ENCODE data around the gene YIPF3. TPM values are rescaled to one million over a fixed set of nuclear protein-coding genes. Genes with fewer than 3 reads are reported as not detected.

YIPF3 gene
- total RNA-seq, 1 donor = 158 TPM

DNA sequence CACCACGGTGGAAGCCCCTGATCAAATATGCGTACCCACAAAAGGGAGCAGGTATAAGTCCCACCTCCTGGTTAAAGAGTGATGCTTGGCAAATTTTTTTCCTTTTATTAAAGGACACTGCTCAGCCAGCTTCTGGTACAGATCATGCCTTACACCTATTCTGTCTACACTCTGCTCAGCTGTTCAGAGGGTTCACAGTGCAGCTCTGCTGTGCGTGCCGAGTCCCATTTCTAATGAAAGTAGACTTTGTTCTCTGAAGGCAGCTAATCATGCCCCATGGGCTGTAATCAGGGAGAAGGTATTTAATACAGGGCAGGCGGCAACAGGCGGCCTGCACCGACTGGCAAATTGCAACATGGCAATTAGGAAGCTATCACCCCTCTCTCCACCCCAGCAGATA lies 22.9 kb downstream of the YIPF3 start:
- DNase-seq (ENCODE audit: low read depth in 2 of 3, low spot score in 2 of 3) = no peak

DNA sequence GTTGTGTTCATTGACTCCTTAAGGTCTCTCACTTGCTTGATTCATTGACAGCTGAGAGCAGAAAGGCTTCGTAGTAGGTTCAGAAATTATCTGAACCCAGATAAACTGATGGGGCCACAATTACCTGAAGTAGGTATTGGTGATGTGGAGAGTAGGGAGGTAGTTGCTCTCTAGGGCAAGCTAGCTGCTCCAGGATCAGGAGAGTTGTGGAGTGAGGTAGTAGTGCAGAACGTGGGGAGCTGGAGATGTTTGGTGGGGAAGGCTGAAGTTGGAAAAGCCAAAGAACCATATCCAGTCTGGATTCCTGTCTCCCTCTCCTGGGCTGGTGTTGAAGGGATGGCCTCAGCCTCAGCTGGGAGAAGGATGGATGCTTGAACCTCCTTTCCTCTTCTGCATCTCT lies 23.5 kb downstream of the YIPF3 start:
- DNase-seq (ENCODE audit: low read depth in 2 of 3, low spot score in 2 of 3) = no peak

- DNase-seq (ENCODE audit: low read depth in 2 of 3, low spot score in 2 of 3) = no peak
Observed at GRCh38 chr6:43492673-43493072, 24.1 kb downstream of the YIPF3 start.

GRCh38 chr6:43491750-43492661 lies 24.7 kb downstream of the YIPF3 start:
- no peak for DNase-seq (ENCODE audit: low read depth in 2 of 3, low spot score in 2 of 3)

- DNase-seq (ENCODE audit: low read depth in 2 of 3, low spot score in 2 of 3) = no peak
Observed at GRCh38 chr6:43490523-43490939, 26.2 kb downstream of the YIPF3 start.

DNA sequence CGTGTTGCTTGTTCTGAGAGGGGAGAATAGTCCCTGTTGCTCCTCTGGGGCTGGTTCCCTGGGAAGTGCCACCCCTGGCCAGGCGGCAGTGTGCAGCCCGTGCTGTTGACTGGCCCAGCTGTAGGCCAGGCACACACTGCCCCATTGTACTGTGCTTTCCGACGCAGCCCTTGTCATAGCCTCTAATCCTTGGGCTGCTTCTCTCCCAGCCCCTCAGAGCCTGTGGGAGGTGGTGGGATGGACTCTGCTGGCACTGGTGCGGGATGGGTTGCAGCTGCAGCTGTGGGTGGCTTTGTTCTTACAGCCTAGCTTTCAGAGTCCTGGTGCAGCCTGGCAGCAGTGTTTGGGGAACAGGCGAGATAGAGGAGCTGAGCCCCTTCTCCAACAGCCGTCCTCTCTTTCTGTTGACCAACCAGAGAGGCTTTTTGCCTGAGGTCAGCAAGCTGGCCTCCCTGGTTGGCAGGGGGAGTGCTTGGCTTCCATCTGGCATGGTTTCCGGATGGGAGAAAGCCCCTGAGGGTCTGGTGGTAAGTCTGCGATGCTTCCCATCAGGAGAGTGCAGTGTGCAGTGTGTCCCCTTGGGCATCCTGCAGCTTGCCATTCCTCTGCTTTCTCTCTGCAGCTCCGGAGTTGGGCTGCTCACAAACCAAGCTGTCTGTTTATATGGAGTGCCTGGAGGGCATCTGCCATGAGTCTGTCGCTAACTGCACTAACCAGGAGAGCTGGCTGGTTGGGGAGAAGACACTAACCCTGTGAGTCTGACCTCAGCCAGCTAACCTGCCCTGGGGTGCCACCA lies 27.3 kb downstream of the YIPF3 start:
- no peak for DNase-seq (ENCODE audit: low read depth in 2 of 3, low spot score in 2 of 3)

GRCh38 chr6:43488667-43489276 lies 28.0 kb downstream of the YIPF3 start:
- no peak for DNase-seq (ENCODE audit: low read depth in 2 of 3, low spot score in 2 of 3)

GRCh38 chr6:43481591-43482236 lies 35.0 kb downstream of the YIPF3 start:
- DNase-seq (ENCODE audit: low read depth in 2 of 3, low spot score in 2 of 3) = no peak

DNA sequence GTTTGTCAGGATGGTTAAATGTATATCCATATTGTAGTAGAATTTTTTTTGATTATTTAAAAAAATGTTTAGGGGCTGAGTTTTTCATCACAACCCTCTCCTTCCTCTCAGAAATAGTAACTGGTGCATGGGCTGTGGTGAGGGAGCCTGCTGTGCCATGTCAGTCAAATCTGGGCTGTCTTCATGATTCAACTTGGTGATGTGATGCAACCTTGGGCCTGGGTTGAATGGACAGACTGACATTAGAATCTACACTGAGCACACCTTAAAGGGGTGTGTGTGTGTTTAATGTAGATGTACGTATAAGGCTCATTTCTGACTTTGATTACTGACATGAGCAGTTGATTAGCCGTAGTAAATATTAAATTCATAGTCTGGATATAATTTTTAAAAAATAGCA lies 35.7 kb downstream of the YIPF3 start:
- no peak for DNase-seq (ENCODE audit: low read depth in 2 of 3, low spot score in 2 of 3)

- no peak for DNase-seq (ENCODE audit: low read depth in 2 of 3, low spot score in 2 of 3)
Observed at GRCh38 chr6:43478008-43478372, 38.7 kb downstream of the YIPF3 start.

DNA sequence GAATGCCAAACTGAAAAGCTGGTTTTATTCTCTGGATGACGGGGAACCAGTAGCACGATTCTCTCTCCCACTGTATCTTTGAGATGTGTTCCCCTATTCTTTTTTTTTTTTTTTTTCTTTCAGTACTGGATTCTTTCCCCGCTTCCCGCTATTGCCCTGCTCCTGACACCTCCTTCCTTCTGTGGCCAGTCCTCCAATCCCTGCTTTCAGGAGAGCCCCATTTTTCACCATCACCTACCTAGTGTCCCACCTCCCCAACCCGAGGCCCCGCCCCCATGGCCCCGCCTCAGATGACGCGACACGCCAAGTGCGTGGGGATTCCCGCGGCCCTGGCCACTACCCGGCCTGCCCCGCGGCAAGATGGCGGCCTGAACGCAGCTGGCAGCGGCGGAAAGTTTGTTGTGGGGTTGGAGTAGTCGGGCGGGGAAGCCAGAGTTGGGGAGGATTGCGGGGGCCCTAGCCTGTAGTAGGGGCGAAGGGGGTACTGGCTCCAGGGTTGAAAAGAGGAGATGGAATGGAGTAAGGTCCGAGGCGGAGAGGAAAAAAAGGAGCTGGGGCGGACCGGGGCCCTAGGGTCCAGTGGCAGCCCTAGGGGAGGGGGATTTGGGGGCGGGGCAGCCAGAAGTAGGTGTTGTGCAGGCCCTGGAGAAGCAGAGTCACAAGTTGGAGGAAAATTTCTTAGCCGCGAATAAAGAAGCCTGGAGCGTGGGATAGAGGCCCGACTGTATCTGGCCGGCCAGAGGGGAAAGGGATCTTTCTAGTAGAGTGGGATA lies 39.3 kb downstream of the YIPF3 start, which contains the start of gene TJAP1:
Gene TJAP1, plus strand, starts transcription at position 336 of the 773 bp plus-strand sequence. CDS start 21,432 bp downstream, outside the sequence.
- DNase-seq (ENCODE audit: low read depth in 2 of 3, low spot score in 2 of 3) = peak; percentile 86 to 94 (median 90)

DNA sequence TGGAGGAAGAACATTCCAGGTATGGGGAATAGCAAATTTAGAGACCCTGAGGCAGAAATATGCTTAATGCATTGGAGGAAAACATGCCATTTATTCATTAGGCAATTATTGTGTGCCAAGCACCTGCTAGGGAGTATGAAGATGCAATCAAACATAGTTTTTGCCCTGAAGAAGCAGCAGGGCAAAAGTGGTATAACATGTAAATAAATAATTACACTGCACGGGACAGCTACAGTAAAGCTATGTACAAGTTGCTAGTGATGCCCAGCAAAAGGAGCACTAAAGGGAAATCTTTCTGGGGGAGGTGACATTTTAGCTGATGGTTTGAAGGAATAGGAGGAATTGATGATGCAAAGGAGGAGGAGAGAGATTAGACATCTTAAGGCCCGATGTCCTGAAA lies 40.0 kb downstream of the YIPF3 start:
- peak in 2 of 3 donors; percentile 9 to 42 for DNase-seq (ENCODE audit: low read depth in 2 of 3, low spot score in 2 of 3)

DNA sequence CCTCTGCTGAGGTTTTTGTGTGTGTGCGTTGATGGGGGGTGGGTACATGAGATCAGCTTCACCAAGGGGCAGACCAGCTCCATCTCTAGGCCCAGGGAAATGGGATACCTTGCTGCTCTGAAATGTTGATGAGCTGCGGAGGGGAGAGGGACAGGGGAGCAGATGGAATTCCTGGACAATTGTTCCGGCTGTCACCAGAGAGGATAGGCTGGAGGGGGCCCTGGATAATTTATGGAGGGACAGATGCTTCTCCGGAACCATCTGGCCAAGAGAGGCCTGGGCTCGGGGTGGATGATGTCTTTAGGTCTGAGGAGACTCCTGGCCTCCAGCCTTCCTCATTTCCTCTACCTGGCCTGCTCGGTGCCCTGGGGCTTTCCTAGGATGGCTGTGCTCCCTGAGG lies 41.2 kb downstream of the YIPF3 start:
- no peak for DNase-seq (ENCODE audit: low read depth in 2 of 3, low spot score in 2 of 3)

DNA sequence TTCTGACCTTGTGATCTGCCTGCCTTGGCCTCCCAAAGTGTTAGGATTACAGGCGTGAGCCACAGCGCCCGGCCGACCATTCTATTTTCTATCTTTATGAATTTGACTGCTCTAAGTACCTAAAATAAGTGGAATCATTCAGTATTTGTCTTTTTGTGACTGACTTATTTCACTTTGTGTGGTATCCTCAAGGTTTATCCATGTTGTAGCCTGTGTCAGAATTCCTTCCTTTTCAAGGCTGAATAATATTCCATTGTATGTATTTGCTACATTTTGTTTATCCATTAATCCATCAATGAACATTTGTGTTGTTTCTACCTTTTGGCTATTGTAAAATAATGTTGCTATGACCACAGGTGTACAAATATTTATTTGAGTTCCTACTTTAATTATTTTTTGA lies 44.2 kb downstream of the YIPF3 start:
- no peak for DNase-seq (ENCODE audit: low read depth in 2 of 3, low spot score in 2 of 3)

GRCh38 chr6:43471399-43471798 lies 45.3 kb downstream of the YIPF3 start:
- DNase-seq (ENCODE audit: low read depth in 2 of 3, low spot score in 2 of 3) = no peak

- no peak for DNase-seq (ENCODE audit: low read depth in 2 of 3, low spot score in 2 of 3)
Observed at GRCh38 chr6:43469947-43470346, 46.8 kb downstream of the YIPF3 start.

- no peak for DNase-seq (ENCODE audit: low read depth in 2 of 3, low spot score in 2 of 3)
Observed at GRCh38 chr6:43468748-43469681, 47.7 kb downstream of the YIPF3 start.

- DNase-seq (ENCODE audit: low read depth in 2 of 3, low spot score in 2 of 3) = no peak
Observed at GRCh38 chr6:43468240-43468639, 48.5 kb downstream of the YIPF3 start.

GRCh38 chr6:43467752-43468151 lies 49.0 kb downstream of the YIPF3 start:
- no peak for DNase-seq (ENCODE audit: low read depth in 2 of 3, low spot score in 2 of 3)
